ENCODE measurements around the gene SAMMSON. TPM values are rescaled to one million over a fixed set of nuclear protein-coding genes. Genes with fewer than 3 reads are reported as not detected.

The SAMMSON gene
- total and polyA plus RNA-seq, 4 donors = not detected

- no peak overlapping the region for H3K4me3 ChIP-seq (ENCODE audit: low read depth in 1 of 3, low read length in 3 of 3)
- no peaks in the 10 kb centered on the region for H3K4me1 ChIP-seq (ENCODE audit: control insufficient read depth in 4 of 4, insufficient read depth in 4 of 4, low read length in 3 of 4)
- H3K9ac ChIP-seq (ENCODE audit: low read depth in 1 of 2, low read length in 2 of 2) = no peak overlapping the region
- TF ChIP-seq HNF4A (conservative IDR thresholded peaks at IDR 0.05) = no peak
- TF ChIP-seq RAD21 (IDR thresholded peaks at IDR 0.05) = no peak
- TF ChIP-seq ATF3 (IDR thresholded peaks at IDR 0.05) = no peak
- no peak for TF ChIP-seq CTCF (IDR thresholded peaks at IDR 0.05; ENCODE audit: low read depth, low read length, missing input control)
- TF ChIP-seq REST (IDR thresholded peaks at IDR 0.05) = no peak
- no peak for TF ChIP-seq EGR1 (IDR thresholded peaks at IDR 0.05; ENCODE audit: low read depth in 2 of 2)
- no peak for TF ChIP-seq YY1 (IDR thresholded peaks at IDR 0.05)
- no peak for TF ChIP-seq MAX (IDR thresholded peaks at IDR 0.05)
- TF ChIP-seq RXRA (IDR thresholded peaks at IDR 0.05) = no peak
- TF ChIP-seq SP1 (IDR thresholded peaks at IDR 0.05) = no peak
- TF ChIP-seq JUND (IDR thresholded peaks at IDR 0.05) = no peak
- no peak for TF ChIP-seq HNF4G (IDR thresholded peaks at IDR 0.05)
- TF ChIP-seq ZBTB33 (IDR thresholded peaks at IDR 0.05) = no peak
- no peak for TF ChIP-seq FOXA2 (IDR thresholded peaks at IDR 0.05)
- no peak for TF ChIP-seq TAF1 (conservative IDR thresholded peaks at IDR 0.05)
- TF ChIP-seq NR2F2 (IDR thresholded peaks at IDR 0.05) = no peak
- H3K27me3 ChIP-seq (ENCODE audit: control insufficient read depth in 4 of 4, insufficient read depth in 4 of 4, low read length in 3 of 4) = no peaks in the 10 kb centered on the region
- H3K9me3 ChIP-seq (ENCODE audit: control insufficient read depth in 4 of 4, low read length in 3 of 4) = no peaks in the 10 kb centered on the region
- no peak overlapping the region for H3K27ac ChIP-seq (ENCODE audit: low read depth in 1 of 2, low read length in 2 of 2)
- WGBS = 59% methylated on average over 3 of the region's 3 CpGs
- no peaks in the 10 kb centered on the region for H3K36me3 ChIP-seq (ENCODE audit: control insufficient read depth in 4 of 4, insufficient read depth in 3 of 4, low read depth in 1 of 4, low read length in 3 of 4)
- DNase-seq (ENCODE audit: low spot score) = no peak
These were observed 1.8 kb upstream of the SAMMSON start for GRCh38 chr3:69997631-69998307.

GRCh38 chr3:69998759-69999139 is 784 bp upstream of the SAMMSON start:
- no peak for DNase-seq (ENCODE audit: low spot score)
- Histone ChIP-seq H3K27ac (ENCODE audit: low read depth in 1 of 2, low read length in 2 of 2) (no peak overlapping the region), H3K9ac (ENCODE audit: low read depth in 1 of 2, low read length in 2 of 2) (no peak overlapping the region), H3K27me3 (ENCODE audit: control insufficient read depth in 4 of 4, insufficient read depth in 4 of 4, low read length in 3 of 4) (no peaks in the 10 kb centered on the region), H3K4me1 (ENCODE audit: control insufficient read depth in 4 of 4, insufficient read depth in 4 of 4, low read length in 3 of 4) (no peaks in the 10 kb centered on the region), H3K4me3 (ENCODE audit: low read depth in 1 of 3, low read length in 3 of 3) (no peak overlapping the region), H3K36me3 (ENCODE audit: control insufficient read depth in 4 of 4, insufficient read depth in 3 of 4, low read depth in 1 of 4, low read length in 3 of 4) (no peaks in the 10 kb centered on the region), H3K9me3 (ENCODE audit: control insufficient read depth in 4 of 4, low read length in 3 of 4) (no peaks in the 10 kb centered on the region)
- TF ChIP-seq TAF1 (conservative IDR thresholded peaks at IDR 0.05) = no peak
- TF ChIP-seq CTCF (IDR thresholded peaks at IDR 0.05; ENCODE audit: low read depth, low read length, missing input control) = no peak
- no peak for TF ChIP-seq FOXA2 (IDR thresholded peaks at IDR 0.05)
- TF ChIP-seq EGR1 (IDR thresholded peaks at IDR 0.05; ENCODE audit: low read depth in 2 of 2) = no peak
- no peak for TF ChIP-seq MAX (IDR thresholded peaks at IDR 0.05)
- TF ChIP-seq REST (IDR thresholded peaks at IDR 0.05) = no peak
- no peak for TF ChIP-seq FOXA1 (IDR thresholded peaks at IDR 0.05)
- TF ChIP-seq RXRA (IDR thresholded peaks at IDR 0.05) = no peak
- TF ChIP-seq RAD21 (IDR thresholded peaks at IDR 0.05) = no peak
- no peak for TF ChIP-seq JUND (IDR thresholded peaks at IDR 0.05)
- no peak for TF ChIP-seq NR2F2 (IDR thresholded peaks at IDR 0.05)
- WGBS = 46% methylated on average over 3 of the region's 3 CpGs

All from liver (tissue), 9 donors.